Activated naive CD4-positive, alpha-beta T cell treated with anti-CD3 and anti-CD28 coated beads, Interleukin-2, amount 50 U/mL, for 16 hours (primary cell): ENCODE data around the gene UNC93B1.

ENCODE experiments used
- DNase-seq: peaks from one replicate; pipeline ENCODE4 v3.0.0-alpha.2; 2020

UNC93B1 gene

GRCh38 chr11:68021167-68021787 lies 17.4 kb upstream of the UNC93B1 start:
- no peak for DNase-seq

GRCh38 chr11:68020575-68020974 lies 16.7 kb upstream of the UNC93B1 start:
- no peak for DNase-seq

- no peak for DNase-seq
Observed at GRCh38 chr11:68019486-68019885, 15.6 kb upstream of the UNC93B1 start.

- no peak for DNase-seq
Observed at GRCh38 chr11:68018730-68019190, 14.9 kb upstream of the UNC93B1 start.

- DNase-seq: no peak
Observed at GRCh38 chr11:68017980-68018729, 14.3 kb upstream of the UNC93B1 start.

GRCh38 chr11:68016904-68017817 lies 13.3 kb upstream of the UNC93B1 start:
- no peak for DNase-seq

GRCh38 chr11:68016161-68016903 lies 12.4 kb upstream of the UNC93B1 start:
- no peak for DNase-seq

- DNase-seq: no peak
Observed at GRCh38 chr11:68015467-68015866, 11.6 kb upstream of the UNC93B1 start.

GRCh38 chr11:68014947-68015447 lies 11.1 kb upstream of the UNC93B1 start:
- DNase-seq: no peak

- no peak for DNase-seq
Observed at GRCh38 chr11:68014157-68014946, 10.5 kb upstream of the UNC93B1 start.

GRCh38 chr11:68013611-68014156 lies 9.8 kb upstream of the UNC93B1 start:
- DNase-seq: no peak

GRCh38 chr11:68012843-68013610 lies 9.1 kb upstream of the UNC93B1 start:
- DNase-seq: no peak

- no peak for DNase-seq
Observed at GRCh38 chr11:68012044-68012842, 8.3 kb upstream of the UNC93B1 start.

- DNase-seq: no peak
Observed at GRCh38 chr11:68011051-68011943, 7.4 kb upstream of the UNC93B1 start.

- DNase-seq: no peak
Observed at GRCh38 chr11:68010090-68011041, 6.5 kb upstream of the UNC93B1 start, which contains the start of gene ALDH3B1. ALDH3B1 (plus strand) TSS chr11:68010327; CDS start chr11:68015298, 4,971 bp downstream.

GRCh38 chr11:68009391-68010089 lies 5.6 kb upstream of the UNC93B1 start:
- DNase-seq: no peak
